Lung (tissue), 12 donors: ENCODE measurements around the gene NIPAL3. TPM values are rescaled to one million over a fixed set of nuclear protein-coding genes. Genes with fewer than 3 reads are reported as not detected.
A peak's percentile ranks its signal among the peaks of the same experiment; 100 is the strongest.

ENCODE experiments used
- ATAC-seq: fragments of 200-7000 bp; cut with Tn5 transposase; one replicate; pipeline ENCODE4 v1.9.1; 2020; ENCODE audit warnings: moderate number of reproducible peaks; ENCODE audit not compliant: insufficient read depth, low FRiP score
- DNase-seq, 3 donors: peaks; one replicate each; pipeline ENCODE4 v3.0.0-alpha.2; 2013 to 2017
- H3K27ac ChIP-seq, 2 donors: one replicate each; pipeline ENCODE4 v1.5.1; 2013; ENCODE audit warnings: mild to moderate bottlenecking in 2 of 2, moderate library complexity in 2 of 2, control low read depth in 1 of 2, inconsistent platforms in 1 of 2, low read depth in 1 of 2, low read length in 1 of 2
- H3K27me3 ChIP-seq, 3 donors: one replicate each; pipeline ENCODE4 v1.5.1; 2013; ENCODE audit warnings: low read length in 2 of 3; ENCODE audit not compliant: control insufficient read depth in 3 of 3, insufficient read depth in 3 of 3
- H3K36me3 ChIP-seq, 4 donors: one replicate each; pipeline ENCODE4 v1.5.1; 2013; ENCODE audit warnings: low read length in 4 of 4, mild to moderate bottlenecking in 1 of 4, moderate library complexity in 1 of 4; ENCODE audit not compliant: control insufficient read depth in 4 of 4, insufficient read depth in 4 of 4
- H3K4me1 ChIP-seq, 5 donors: one replicate each; pipeline ENCODE4 v1.5.1; 2013; ENCODE audit warnings: low read length in 5 of 5, mild to moderate bottlenecking in 2 of 5, moderate library complexity in 1 of 5; ENCODE audit not compliant: control insufficient read depth in 5 of 5, insufficient read depth in 5 of 5
- H3K4me3 ChIP-seq: one replicate; pipeline ENCODE4 v1.5.1; 2013; ENCODE audit warnings: mild to moderate bottlenecking, control low read depth, moderate library complexity
- H3K9ac ChIP-seq, 2 donors: one replicate each; pipeline ENCODE4 v1.5.1; 2013; ENCODE audit warnings: low read length in 2 of 2, control low read depth in 1 of 2; ENCODE audit not compliant: insufficient read depth in 1 of 2
- H3K9me3 ChIP-seq, 4 donors: one replicate each; pipeline ENCODE4 v1.5.1; 2013; ENCODE audit warnings: low read length in 3 of 4, mild to moderate bottlenecking in 1 of 4, moderate library complexity in 1 of 4; ENCODE audit not compliant: control insufficient read depth in 4 of 4, insufficient read depth in 3 of 4
- CTCF ChIP-seq: IDR thresholded peaks from 2 replicates; pipeline ENCODE4 v1.5.1; 2012; ENCODE audit warnings: mild to moderate bottlenecking; ENCODE audit errors: control extremely low read depth, extremely low read depth
- WGBS, 2 donors: extraction: QIAGEN DNeasy Blood & Tissue Kit; methylation state at CpG; one replicate each; pipeline ENCODE4 v1.1.7; 2013; 5-methylcytosine and 5-hydroxymethylcytosine counted together
- polyA plus RNA-seq, 2 donors: library from polyadenylated mRNA; stranded (reverse); fragments of 200-250 nt; gene quantifications; one replicate each; pipeline ENCODE4 v1.2.1, GENCODE V29; 2013
- total RNA-seq, 2 donors: library from RNA; depleted of rRNA in 1 of 2; stranded (reverse); fragments of >200 nt in 1 of 2; gene quantifications; one replicate each; pipeline ENCODE4 v1.2.1, GENCODE V29; 2014 to 2021
- donor health status: control.
- donor health status: control.
- donor health status: Bipolar disorder and iron deficiency.
- donor health status: healthy.
- donor health status: DM: yes; HTN: yes; CAD: no.

The NIPAL3 gene
- total and polyA plus RNA-seq, 4 donors: 11.9 to 31.8 (median 19.8) TPM

GRCh38 chr1:24417681-24418080 is 2.1 kb downstream of the NIPAL3 start:
- TF ChIP-seq CTCF: no peak
- DNase-seq: no peak
- Histone ChIP-seq H3K9ac (no peak overlapping the region), H3K27ac (peak overlapping the region in 1 of 2 donors; percentile 42), H3K27me3 (no peaks in the 10 kb centered on the region), H3K4me3 (no peak overlapping the region), H3K4me1 (peaks cover 0 to 25% (median 6%) of the 10 kb centered on the region in 5 donors), H3K9me3 (no peaks in the 10 kb centered on the region), H3K36me3 (peaks cover 2 to 9% (median 5%) of the 10 kb centered on the region in 4 donors)
- WGBS, 2 donors: 68% methylated on average over 1 of the region's 1 CpG
- no peak for ATAC-seq

GRCh38 chr1:24418898-24419628 is 3.5 kb downstream of the NIPAL3 start:
- TF ChIP-seq CTCF: no peak
- ATAC-seq: no peak
- H3K36me3 ChIP-seq: peaks cover 2 to 9% (median 5%) of the 10 kb centered on the region in 4 donors
- peak in 1 of 3 donors; percentile 39 for DNase-seq
- H3K4me1 ChIP-seq: peaks cover 0 to 16% (median 6%) of the 10 kb centered on the region in 5 donors
- WGBS, 2 donors: 44 to 50% methylated on average over 14 of the region's 14 CpGs
- H3K9ac ChIP-seq: no peak overlapping the region
- no peaks in the 10 kb centered on the region for H3K27me3 ChIP-seq
- no peak overlapping the region for H3K4me3 ChIP-seq
- peak overlapping the region in 1 of 2 donors; percentile 75 for H3K27ac ChIP-seq
- H3K9me3 ChIP-seq: no peaks in the 10 kb centered on the region

- no peaks in the 10 kb centered on the region for H3K9me3 ChIP-seq
- TF ChIP-seq CTCF: no peak
- no peak for ATAC-seq
- 38 to 57% methylated on average over 4 of the region's 4 CpGs for WGBS, 2 donors
- no peak overlapping the region for H3K27ac ChIP-seq
- H3K4me3 ChIP-seq: no peak overlapping the region
- peaks cover 0 to 12% (median 6%) of the 10 kb centered on the region in 5 donors for H3K4me1 ChIP-seq
- H3K27me3 ChIP-seq: no peaks in the 10 kb centered on the region
- peak in 1 of 3 donors; percentile 20 for DNase-seq
- H3K9ac ChIP-seq: no peak overlapping the region
- peaks cover 2 to 9% (median 5%) of the 10 kb centered on the region in 4 donors for H3K36me3 ChIP-seq
Measured at GRCh38 chr1:24420547-24420946, 4.9 kb downstream of the NIPAL3 start.

- peaks cover 2 to 9% (median 5%) of the 10 kb centered on the region in 4 donors for H3K36me3 ChIP-seq
- H3K4me1 ChIP-seq: peaks cover 0 to 6% (median 1%) of the 10 kb centered on the region in 5 donors
- no peak overlapping the region for H3K27ac ChIP-seq
- ATAC-seq: no peak
- WGBS, 2 donors: 65 to 85% methylated on average over 2 of the region's 2 CpGs
- DNase-seq: no peak
- no peaks in the 10 kb centered on the region for H3K9me3 ChIP-seq
- no peak overlapping the region for H3K4me3 ChIP-seq
- H3K9ac ChIP-seq: no peak overlapping the region
- no peak for TF ChIP-seq CTCF
- H3K27me3 ChIP-seq: no peaks in the 10 kb centered on the region
Measured at GRCh38 chr1:24421502-24421901, 5.9 kb downstream of the NIPAL3 start.
